CD14-positive monocyte (primary cell): ENCODE measurements around the gene SYNE2. TPM values are rescaled to one million over a fixed set of nuclear protein-coding genes. Genes with fewer than 3 reads are reported as not detected.

Experiments
- DNase-seq, 3 donors: peaks; one replicate each; pipeline ENCODE4 v3.0.0-alpha.2; 2011 to 2022
- H2AFZ ChIP-seq: 2 replicates; pipeline ENCODE4 v1.6.0; 2012; ENCODE audit warnings: mild to moderate bottlenecking, low read depth, low read length, inconsistent platforms; ENCODE audit not compliant: insufficient read depth, poor library complexity, severe bottlenecking
- H3K27ac ChIP-seq, 2 donors: 1 replicate in 1 of 2; 2 replicates in 1 of 2; pipeline ENCODE4 v1.5.1; 2012 to 2013; ENCODE audit warnings: low read length in 2 of 2, control low read depth in 1 of 2, inconsistent platforms in 1 of 2, low read depth in 1 of 2, mild to moderate bottlenecking in 1 of 2
- H3K27me3 ChIP-seq, 2 donors: one replicate each; pipeline versions ENCODE4 v1.6.0 to v1.6.1; 2011 to 2013; ENCODE audit warnings: low read length in 2 of 2; ENCODE audit not compliant: control insufficient read depth in 2 of 2, insufficient read depth in 2 of 2
- H3K36me3 ChIP-seq, 2 donors: replicated peaks in 1 of 2; 1 replicate in 1 of 2; 2 replicates in 1 of 2; pipeline versions ENCODE4 v1.5.1 to v1.6.1; 2012 to 2013; ENCODE audit warnings: low read length in 2 of 2, control low read depth in 1 of 2, inconsistent platforms in 1 of 2, mild to moderate bottlenecking in 1 of 2; ENCODE audit not compliant: insufficient read depth in 2 of 2, control insufficient read depth in 1 of 2
- H3K4me1 ChIP-seq, 2 donors: 1 replicate in 1 of 2; 2 replicates in 1 of 2; pipeline versions ENCODE4 v1.5.1 to v1.6.1; 2012 to 2013; ENCODE audit warnings: low read length in 2 of 2, control low read depth in 1 of 2, inconsistent platforms in 1 of 2, mild to moderate bottlenecking in 1 of 2, moderate library complexity in 1 of 2; ENCODE audit not compliant: insufficient read depth in 2 of 2, control insufficient read depth in 1 of 2
- H3K4me2 ChIP-seq: replicated peaks from 2 replicates; pipeline ENCODE3; 2012; ENCODE audit warnings: low read length, moderate library complexity, mild to moderate bottlenecking; ENCODE audit not compliant: poor library complexity, severe bottlenecking; ENCODE audit errors: extremely low read depth
- H3K4me3 ChIP-seq, 3 experiments: fragments of 200-600 bp in 1 of 3; sonication (generic) in 1 of 3; replicated peaks in 1 of 3; 1 replicate in 2 of 3; 2 replicates in 1 of 3; pipeline ENCODE4 v1.5.1; 2011 to 2013; ENCODE audit warnings: low read length in 3 of 3, mild to moderate bottlenecking in 3 of 3, control low read depth in 2 of 3, low read depth in 2 of 3, inconsistent platforms in 1 of 3, moderate library complexity in 1 of 3
- H3K79me2 ChIP-seq: 2 replicates; pipeline ENCODE4 v1.6.0; 2012; ENCODE audit warnings: mild to moderate bottlenecking, control low read depth, inconsistent platforms, low read length, moderate library complexity; ENCODE audit not compliant: insufficient read depth
- H3K9ac ChIP-seq: 2 replicates; pipeline ENCODE4 v1.6.0; 2017; ENCODE audit warnings: low read length, mild to moderate bottlenecking; ENCODE audit not compliant: insufficient read depth, poor library complexity, severe bottlenecking
- H3K9me3 ChIP-seq, 2 donors: replicated peaks in 1 of 2; 1 replicate in 1 of 2; 2 replicates in 1 of 2; pipeline versions ENCODE4 v1.5.1 to v1.6.1; 2012 to 2013; ENCODE audit warnings: low read length in 2 of 2, control low read depth in 1 of 2; ENCODE audit not compliant: control insufficient read depth in 1 of 2, insufficient read depth in 1 of 2
- H4K20me1 ChIP-seq: 2 replicates; pipeline ENCODE4 v1.6.0; 2012; ENCODE audit warnings: mild to moderate bottlenecking, low read length, control low read depth, moderate library complexity; ENCODE audit not compliant: insufficient read depth
- H3K27ac Mint-ChIP-seq, 7 donors: one replicate each; pipeline ENCODE4 v1.8.0; 2020; ENCODE audit warnings: mild to moderate bottlenecking in 7 of 7, mixed read lengths in 7 of 7, moderate library complexity in 6 of 7, inconsistent platforms in 2 of 7
- H3K27me3 Mint-ChIP-seq, 3 donors: one replicate each; pipeline ENCODE4 v1.8.0; 2021 to 2022; ENCODE audit warnings: low read depth in 3 of 3, mild to moderate bottlenecking in 3 of 3, mixed read lengths in 3 of 3, moderate library complexity in 3 of 3, inconsistent platforms in 1 of 3
- H3K36me3 Mint-ChIP-seq, 2 donors: one replicate each; pipeline ENCODE4 v1.8.0; 2020; ENCODE audit warnings: mixed read lengths in 2 of 2, inconsistent platforms in 1 of 2, mild to moderate bottlenecking in 1 of 2
- H3K4me1 Mint-ChIP-seq: one replicate; pipeline ENCODE4 v1.8.0; 2020; ENCODE audit warnings: mild to moderate bottlenecking, mixed read lengths
- H3K4me3 Mint-ChIP-seq, 2 donors: one replicate each; pipeline ENCODE4 v1.8.0; 2020; ENCODE audit warnings: mild to moderate bottlenecking in 2 of 2, mixed read lengths in 2 of 2, moderate library complexity in 1 of 2
- H3K9me3 Mint-ChIP-seq, 7 donors: one replicate each; pipeline ENCODE4 v1.8.0; 2020 to 2022; ENCODE audit warnings: mixed read lengths in 7 of 7, mild to moderate bottlenecking in 6 of 7, moderate library complexity in 6 of 7, inconsistent platforms in 2 of 7
- WGBS: methylation state at CpG from one replicate; pipeline ENCODE4 v1.1.5; 2013; ENCODE audit warnings: missing lambda C conversion rate; ENCODE audit not compliant: insufficient coverage; 5-methylcytosine and 5-hydroxymethylcytosine counted together
- intact Hi-C, 2 donors: fragments of 100-400 bp; cut with micrococcal nuclease; formaldehyde crosslinking; loops; one replicate each; pipeline versions ENCODE4 v1.15.0 to v1.15.1; 2023
- polyA plus RNA-seq, 3 donors: library from polyadenylated mRNA; depleted of rRNA in 1 of 3; unstranded in 2 of 3; stranded (reverse) in 1 of 3; fragments of 300-500 nt in 2 of 3; fragments of >200 nt in 1 of 3; fragmentation: Illumina TruSeq in 2 of 3; gene quantifications; 1 replicate in 2 of 3; 2 replicates in 1 of 3; pipeline ENCODE4 v1.2.3, GENCODE V29; 2012 to 2021
- TF ChIP-seq, protein P1 (sequence below): fragments of 200-600 bp; IDR thresholded peaks from one replicate; pipeline ENCODE4 v1.8.0; 2022; ENCODE audit warnings: antibody characterized with exemption, mild to moderate bottlenecking

The SYNE2 gene
- polyA plus RNA-seq, 3 donors, result 0.06 to 0.46 (median 0.44) TPM

DNA sequence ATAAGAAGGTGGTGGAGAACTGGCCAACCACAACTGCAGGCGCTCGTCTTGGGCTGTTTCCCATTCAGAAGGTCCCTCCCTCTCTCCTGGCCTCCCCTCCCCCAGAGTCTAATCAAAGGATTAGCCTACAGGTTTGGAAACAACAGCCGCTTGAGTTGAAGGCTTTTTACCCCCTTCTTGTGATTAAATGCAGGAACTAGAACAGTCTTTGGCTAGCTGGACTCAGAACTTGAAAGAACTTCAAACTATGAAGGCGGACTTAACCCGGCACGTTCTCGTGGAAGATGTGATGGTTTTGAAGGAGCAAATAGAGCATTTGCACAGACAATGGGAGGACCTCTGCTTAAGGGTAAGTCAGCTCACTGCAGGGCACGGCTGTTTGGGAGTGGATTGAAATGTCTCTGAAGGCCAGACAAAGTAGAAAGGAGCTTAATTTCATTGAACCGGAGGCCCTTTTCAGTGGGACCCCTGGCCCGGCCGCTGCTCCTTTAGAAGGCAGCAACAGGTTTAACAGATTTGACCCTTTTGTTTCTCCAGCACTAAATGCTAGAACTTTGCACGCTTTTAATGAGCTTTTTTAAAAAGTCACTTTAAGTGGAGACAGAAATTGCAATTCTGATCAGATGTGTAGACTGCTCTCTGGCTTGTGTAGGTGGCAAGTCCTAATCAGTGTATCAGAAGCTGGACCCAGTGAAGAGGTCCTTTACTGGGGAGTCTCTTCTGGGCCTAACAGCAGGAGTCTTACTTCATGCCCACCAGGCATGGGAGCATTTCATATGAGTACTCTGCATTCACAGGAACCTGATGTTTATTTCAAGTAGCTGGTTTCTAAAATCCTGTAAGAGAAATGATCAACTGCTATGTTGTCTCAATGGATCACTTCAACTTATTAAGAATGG is 333.7 kb downstream of the SYNE2 start:
- Mint-ChIP-seq H3K9me3 (peaks cover 0 to 7% (median 0%) of the 10 kb centered on the region in 7 donors), H3K36me3 (no peaks in the 10 kb centered on the region), H3K27me3 (peaks cover 0 to 2% (median 0%) of the 10 kb centered on the region in 3 donors), H3K4me1 (no peaks in the 10 kb centered on the region), H3K4me3 (no peak overlapping the region), H3K27ac (no peak overlapping the region)
- intact Hi-C loops, result no loop called here
- Histone ChIP-seq H3K27ac (no peak overlapping the region), H3K36me3 (no peaks in the 10 kb centered on the region), H3K4me3 (no peak overlapping the region), H3K9me3 (no peaks in the 10 kb centered on the region), H2AFZ (no peak overlapping the region), H3K9ac (no peak overlapping the region), H3K27me3 (no peaks in the 10 kb centered on the region), H3K79me2 (no peaks in the 10 kb centered on the region), H3K4me1 (no peaks in the 10 kb centered on the region), H4K20me1 (no peaks in the 10 kb centered on the region), H3K4me2 (no peak overlapping the region)
- TF ChIP-seq, protein P1, sequence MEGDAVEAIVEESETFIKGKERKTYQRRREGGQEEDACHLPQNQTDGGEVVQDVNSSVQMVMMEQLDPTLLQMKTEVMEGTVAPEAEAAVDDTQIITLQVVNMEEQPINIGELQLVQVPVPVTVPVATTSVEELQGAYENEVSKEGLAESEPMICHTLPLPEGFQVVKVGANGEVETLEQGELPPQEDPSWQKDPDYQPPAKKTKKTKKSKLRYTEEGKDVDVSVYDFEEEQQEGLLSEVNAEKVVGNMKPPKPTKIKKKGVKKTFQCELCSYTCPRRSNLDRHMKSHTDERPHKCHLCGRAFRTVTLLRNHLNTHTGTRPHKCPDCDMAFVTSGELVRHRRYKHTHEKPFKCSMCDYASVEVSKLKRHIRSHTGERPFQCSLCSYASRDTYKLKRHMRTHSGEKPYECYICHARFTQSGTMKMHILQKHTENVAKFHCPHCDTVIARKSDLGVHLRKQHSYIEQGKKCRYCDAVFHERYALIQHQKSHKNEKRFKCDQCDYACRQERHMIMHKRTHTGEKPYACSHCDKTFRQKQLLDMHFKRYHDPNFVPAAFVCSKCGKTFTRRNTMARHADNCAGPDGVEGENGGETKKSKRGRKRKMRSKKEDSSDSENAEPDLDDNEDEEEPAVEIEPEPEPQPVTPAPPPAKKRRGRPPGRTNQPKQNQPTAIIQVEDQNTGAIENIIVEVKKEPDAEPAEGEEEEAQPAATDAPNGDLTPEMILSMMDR, result no peak
- no peak for DNase-seq
- WGBS, result 91% methylated on average over 10 of the region's 12 CpGs

DNA sequence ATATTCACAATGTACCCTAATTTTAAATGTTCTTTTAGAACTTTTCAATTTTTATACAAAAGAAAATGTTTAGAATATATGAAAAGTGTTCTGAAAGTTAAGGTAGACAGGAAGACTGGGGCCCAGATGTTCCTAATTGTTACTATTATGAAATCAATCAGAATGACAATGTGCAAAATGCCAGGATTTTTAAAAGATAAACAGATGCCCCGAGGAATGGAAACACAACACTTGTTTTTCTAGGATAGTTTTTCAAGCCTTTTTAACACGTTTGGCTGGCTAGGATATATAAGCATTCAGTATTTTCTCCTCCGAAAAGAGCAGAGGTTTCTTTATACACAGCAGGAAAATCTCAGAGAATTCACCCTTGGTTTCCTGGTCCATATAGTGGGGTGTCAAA is 334.5 kb downstream of the SYNE2 start:
- DNase-seq, result no peak
- H3K9me3 ChIP-seq, result no peaks in the 10 kb centered on the region
- no peak overlapping the region for H3K9ac ChIP-seq
- H3K27me3 ChIP-seq, result no peaks in the 10 kb centered on the region
- H3K4me3 ChIP-seq, result no peak overlapping the region
- Mint-ChIP-seq H3K9me3 (peaks cover 0 to 7% (median 0%) of the 10 kb centered on the region in 7 donors), H3K4me1 (no peaks in the 10 kb centered on the region), H3K27ac (no peak overlapping the region), H3K36me3 (no peaks in the 10 kb centered on the region), H3K4me3 (no peak overlapping the region), H3K27me3 (peaks cover 0 to 4% (median 0%) of the 10 kb centered on the region in 3 donors)
- H3K4me2 ChIP-seq, result no peak overlapping the region
- no peak overlapping the region for H2AFZ ChIP-seq
- H3K79me2 ChIP-seq, result no peaks in the 10 kb centered on the region
- H3K27ac ChIP-seq, result no peak overlapping the region
- H4K20me1 ChIP-seq, result no peaks in the 10 kb centered on the region
- WGBS, result 50% methylated on average over 1 of the region's 3 CpGs
- no peaks in the 10 kb centered on the region for H3K4me1 ChIP-seq
- TF ChIP-seq, protein P1, result no peak
- intact Hi-C loops, result no loop called here
- no peaks in the 10 kb centered on the region for H3K36me3 ChIP-seq
